Activated naive CD8-positive, alpha-beta T cell treated with anti-CD3 and anti-CD28 coated beads, Interleukin-2, amount 50 U/mL, for 24 hours (primary cell): ENCODE measurements around the gene GRK1.

Experiments used
- ATAC-seq: fragments of 150-1000 bp; cut with Tn5 transposase; one replicate; pipeline ENCODE4 v1.10.0; 2021
- DNase-seq: peaks from one replicate; pipeline ENCODE4 v3.0.0; 2021
- H3K27ac Mint-ChIP-seq: one replicate; pipeline ENCODE4 v1.8.0; 2021; ENCODE audit warnings: mild to moderate bottlenecking, mixed read lengths
- H3K27me3 Mint-ChIP-seq: one replicate; pipeline ENCODE4 v1.8.0; 2021; ENCODE audit warnings: mixed read lengths
- H3K36me3 Mint-ChIP-seq: one replicate; pipeline ENCODE4 v1.8.0; 2021; ENCODE audit warnings: low read depth, mixed read lengths
- H3K4me1 Mint-ChIP-seq: one replicate; pipeline ENCODE4 v1.8.0; 2021; ENCODE audit warnings: mixed read lengths
- H3K4me3 Mint-ChIP-seq: one replicate; pipeline ENCODE4 v1.8.0; 2021; ENCODE audit warnings: mild to moderate bottlenecking, moderate library complexity, mixed read lengths
- H3K9me3 Mint-ChIP-seq: one replicate; pipeline ENCODE4 v1.8.0; 2021; ENCODE audit warnings: mixed read lengths

Gene GRK1

GRCh38 chr13:113628291-113629270 is 38.4 kb upstream of the GRK1 start:
- Mint-ChIP-seq H3K36me3 (peaks cover 56% of the 10 kb centered on the region), H3K27me3 (no peaks in the 10 kb centered on the region), H3K4me1 (peaks cover 13% of the 10 kb centered on the region), H3K9me3 (no peaks in the 10 kb centered on the region), H3K27ac (no peak overlapping the region), H3K4me3 (no peak overlapping the region)
- DNase-seq (no peak), ATAC-seq (no peak)

GRCh38 chr13:113629866-113630265 is 37.2 kb upstream of the GRK1 start:
- Mint-ChIP-seq H3K4me1 (peaks cover 21% of the 10 kb centered on the region), H3K9me3 (no peaks in the 10 kb centered on the region), H3K27ac (no peak overlapping the region), H3K27me3 (no peaks in the 10 kb centered on the region), H3K4me3 (no peak overlapping the region), H3K36me3 (peaks cover 59% of the 10 kb centered on the region)
- ATAC-seq (no peak), DNase-seq (no peak)

GRCh38 chr13:113630296-113630695 is 36.7 kb upstream of the GRK1 start:
- peaks cover 57% of the 10 kb centered on the region for H3K36me3 Mint-ChIP-seq
- DNase-seq (no peak), ATAC-seq (no peak)
- H3K27ac Mint-ChIP-seq: no peak overlapping the region
- H3K4me3 Mint-ChIP-seq: no peak overlapping the region
- peaks cover 21% of the 10 kb centered on the region for H3K4me1 Mint-ChIP-seq
- H3K27me3 Mint-ChIP-seq: no peaks in the 10 kb centered on the region
- no peaks in the 10 kb centered on the region for H3K9me3 Mint-ChIP-seq

GRCh38 chr13:113630804-113631203 is 36.2 kb upstream of the GRK1 start:
- no peak for DNase-seq
- H3K27me3 Mint-ChIP-seq: no peaks in the 10 kb centered on the region
- H3K4me1 Mint-ChIP-seq: peaks cover 21% of the 10 kb centered on the region
- ATAC-seq: no peak
- no peak overlapping the region for H3K27ac Mint-ChIP-seq
- peaks cover 58% of the 10 kb centered on the region for H3K36me3 Mint-ChIP-seq
- no peak overlapping the region for H3K4me3 Mint-ChIP-seq
- H3K9me3 Mint-ChIP-seq: no peaks in the 10 kb centered on the region

GRCh38 chr13:113631341-113632095 is 35.5 kb upstream of the GRK1 start:
- no peaks in the 10 kb centered on the region for H3K27me3 Mint-ChIP-seq
- H3K4me1 Mint-ChIP-seq: peaks cover 21% of the 10 kb centered on the region
- H3K27ac Mint-ChIP-seq: no peak overlapping the region
- DNase-seq (no peak), ATAC-seq (no peak)
- H3K9me3 Mint-ChIP-seq: no peaks in the 10 kb centered on the region
- no peak overlapping the region for H3K4me3 Mint-ChIP-seq
- H3K36me3 Mint-ChIP-seq: peaks cover 61% of the 10 kb centered on the region

- no peaks in the 10 kb centered on the region for H3K9me3 Mint-ChIP-seq
- H3K27me3 Mint-ChIP-seq: no peaks in the 10 kb centered on the region
- ATAC-seq (no peak), DNase-seq (no peak)
- H3K4me3 Mint-ChIP-seq: no peak overlapping the region
- peaks cover 64% of the 10 kb centered on the region for H3K36me3 Mint-ChIP-seq
- H3K4me1 Mint-ChIP-seq: peaks cover 21% of the 10 kb centered on the region
- no peak overlapping the region for H3K27ac Mint-ChIP-seq
Measured at GRCh38 chr13:113632706-113633484, 34.1 kb upstream of the GRK1 start.

GRCh38 chr13:113633485-113633873 is 33.5 kb upstream of the GRK1 start:
- ATAC-seq: peak; percentile 26
- Mint-ChIP-seq H3K9me3 (no peaks in the 10 kb centered on the region), H3K4me3 (no peak overlapping the region)

GRCh38 chr13:113634279-113635047 is 32.6 kb upstream of the GRK1 start:
- H3K36me3 Mint-ChIP-seq: peaks cover 71% of the 10 kb centered on the region
- no peak overlapping the region for H3K4me3 Mint-ChIP-seq
- ATAC-seq: no peak
- H3K27ac Mint-ChIP-seq: peak overlapping the region; percentile 46
- H3K9me3 Mint-ChIP-seq: no peaks in the 10 kb centered on the region
- DNase-seq: no peak
- no peaks in the 10 kb centered on the region for H3K27me3 Mint-ChIP-seq
- H3K4me1 Mint-ChIP-seq: peaks cover 19% of the 10 kb centered on the region

More at GRCh38 chr13:113633485-113633873, 33.5 kb upstream of the GRK1 start:
- DNase-seq: no peak
- H3K36me3 Mint-ChIP-seq: peaks cover 70% of the 10 kb centered on the region
- H3K4me1 Mint-ChIP-seq: peaks cover 21% of the 10 kb centered on the region
- H3K27me3 Mint-ChIP-seq: no peaks in the 10 kb centered on the region
- no peak overlapping the region for H3K27ac Mint-ChIP-seq

GRCh38 chr13:113635048-113635420 is 32.0 kb upstream of the GRK1 start:
- H3K27me3 Mint-ChIP-seq: no peaks in the 10 kb centered on the region
- no peaks in the 10 kb centered on the region for H3K9me3 Mint-ChIP-seq
- DNase-seq: no peak
- H3K27ac Mint-ChIP-seq: peak overlapping the region; percentile 46
- no peak overlapping the region for H3K4me3 Mint-ChIP-seq
- peaks cover 72% of the 10 kb centered on the region for H3K36me3 Mint-ChIP-seq
- peaks cover 19% of the 10 kb centered on the region for H3K4me1 Mint-ChIP-seq
- no peak for ATAC-seq

GRCh38 chr13:113635709-113636108 is 31.3 kb upstream of the GRK1 start:
- Mint-ChIP-seq H3K4me1 (peaks cover 19% of the 10 kb centered on the region), H3K36me3 (peaks cover 73% of the 10 kb centered on the region), H3K27me3 (no peaks in the 10 kb centered on the region), H3K9me3 (no peaks in the 10 kb centered on the region), H3K4me3 (no peak overlapping the region), H3K27ac (no peak overlapping the region)
- no peak for ATAC-seq
- no peak for DNase-seq

- no peak overlapping the region for H3K4me3 Mint-ChIP-seq
- ATAC-seq: no peak
- H3K36me3 Mint-ChIP-seq: peaks cover 71% of the 10 kb centered on the region
- H3K4me1 Mint-ChIP-seq: peaks cover 19% of the 10 kb centered on the region
- H3K27me3 Mint-ChIP-seq: no peaks in the 10 kb centered on the region
- no peak for DNase-seq
- no peak overlapping the region for H3K27ac Mint-ChIP-seq
- H3K9me3 Mint-ChIP-seq: no peaks in the 10 kb centered on the region
Measured at GRCh38 chr13:113636266-113636963, 30.6 kb upstream of the GRK1 start.

GRCh38 chr13:113637262-113638160 is 29.5 kb upstream of the GRK1 start:
- DNase-seq: no peak
- Mint-ChIP-seq H3K9me3 (no peaks in the 10 kb centered on the region), H3K27ac (no peak overlapping the region), H3K36me3 (peaks cover 74% of the 10 kb centered on the region), H3K4me1 (peaks cover 17% of the 10 kb centered on the region), H3K27me3 (no peaks in the 10 kb centered on the region), H3K4me3 (no peak overlapping the region)
- ATAC-seq: no peak
